ENCODE results near the gene CADPS2. TPM values are rescaled to one million over a fixed set of nuclear protein-coding genes. Genes with fewer than 3 reads are reported as not detected.

Gene CADPS2
- total RNA-seq, 1 donor from 2014 or later = 3.1 TPM

GRCh38 chr7:122881324-122881723, 4.9 kb downstream of the CADPS2 start:
- Mint-ChIP-seq H3K27me3 (ENCODE audit: low read depth) (peaks cover 26% of the 10 kb centered on the region), H3K9me3 (no peaks in the 10 kb centered on the region), H3K4me1 (peaks cover 7% of the 10 kb centered on the region), H3K27ac (ENCODE audit: unreplicated experiment) (no peak overlapping the region), H3K4me3 (no peak overlapping the region), H3K36me3 (ENCODE audit: low read depth) (no peaks in the 10 kb centered on the region)
- TF ChIP-seq CTCF (conservative IDR thresholded peaks at IDR 0.05) = no peak
- DNase-seq (ENCODE audit: low read depth, low spot score) = no peak

GRCh38 chr7:122869260-122869659, 17.0 kb downstream of the CADPS2 start:
- Mint-ChIP-seq H3K9me3 (peaks cover 22% of the 10 kb centered on the region), H3K27ac (ENCODE audit: unreplicated experiment) (no peak overlapping the region), H3K4me1 (no peaks in the 10 kb centered on the region), H3K36me3 (ENCODE audit: low read depth) (peaks cover 13% of the 10 kb centered on the region), H3K4me3 (no peak overlapping the region), H3K27me3 (ENCODE audit: low read depth) (no peaks in the 10 kb centered on the region)
- no peak for TF ChIP-seq CTCF (conservative IDR thresholded peaks at IDR 0.05)
- DNase-seq (ENCODE audit: low read depth, low spot score) = no peak

GRCh38 chr7:122867471-122867980, 18.7 kb downstream of the CADPS2 start:
- no peaks in the 10 kb centered on the region for H3K4me1 Mint-ChIP-seq
- peaks cover 20% of the 10 kb centered on the region for H3K9me3 Mint-ChIP-seq
- no peak overlapping the region for H3K27ac Mint-ChIP-seq (ENCODE audit: unreplicated experiment)
- H3K4me3 Mint-ChIP-seq = no peak overlapping the region
- DNase-seq (ENCODE audit: low read depth, low spot score) = no peak
- peaks cover 13% of the 10 kb centered on the region for H3K36me3 Mint-ChIP-seq (ENCODE audit: low read depth)
- TF ChIP-seq CTCF (conservative IDR thresholded peaks at IDR 0.05) = no peak
- H3K27me3 Mint-ChIP-seq (ENCODE audit: low read depth) = no peaks in the 10 kb centered on the region

- H3K4me1 Mint-ChIP-seq = no peaks in the 10 kb centered on the region
- H3K27me3 Mint-ChIP-seq (ENCODE audit: low read depth) = no peaks in the 10 kb centered on the region
- TF ChIP-seq CTCF (conservative IDR thresholded peaks at IDR 0.05) = no peak
- H3K27ac Mint-ChIP-seq (ENCODE audit: unreplicated experiment) = no peak overlapping the region
- peaks cover 16% of the 10 kb centered on the region for H3K9me3 Mint-ChIP-seq
- no peak for DNase-seq (ENCODE audit: low read depth, low spot score)
- peaks cover 10% of the 10 kb centered on the region for H3K36me3 Mint-ChIP-seq (ENCODE audit: low read depth)
- no peak overlapping the region for H3K4me3 Mint-ChIP-seq
Observed at GRCh38 chr7:122864838-122865237, 21.4 kb downstream of the CADPS2 start.

- Mint-ChIP-seq H3K4me1 (no peaks in the 10 kb centered on the region), H3K4me3 (no peak overlapping the region), H3K9me3 (peaks cover 10% of the 10 kb centered on the region), H3K36me3 (ENCODE audit: low read depth) (peaks cover 5% of the 10 kb centered on the region), H3K27me3 (ENCODE audit: low read depth) (no peaks in the 10 kb centered on the region), H3K27ac (ENCODE audit: unreplicated experiment) (no peak overlapping the region)
- no peak for TF ChIP-seq CTCF (conservative IDR thresholded peaks at IDR 0.05)
- no peak for DNase-seq (ENCODE audit: low read depth, low spot score)
Observed at GRCh38 chr7:122864016-122864415, 22.2 kb downstream of the CADPS2 start.

- no peaks in the 10 kb centered on the region for H3K9me3 Mint-ChIP-seq
- no peak overlapping the region for H3K27ac Mint-ChIP-seq (ENCODE audit: unreplicated experiment)
- peaks cover 8% of the 10 kb centered on the region for H3K4me1 Mint-ChIP-seq
- no peaks in the 10 kb centered on the region for H3K27me3 Mint-ChIP-seq (ENCODE audit: low read depth)
- no peak overlapping the region for H3K4me3 Mint-ChIP-seq
- no peak for DNase-seq (ENCODE audit: low read depth, low spot score)
- no peaks in the 10 kb centered on the region for H3K36me3 Mint-ChIP-seq (ENCODE audit: low read depth)
- no peak for TF ChIP-seq CTCF (conservative IDR thresholded peaks at IDR 0.05)
Observed at GRCh38 chr7:122858320-122858719, 27.9 kb downstream of the CADPS2 start.
